MM.1S (cell line): ENCODE data around the gene MEGF11.

Experiments used
- CTCF ChIP-seq: fragments of 300-600 bp; sonication (generic); IDR thresholded peaks from 2 replicates; pipeline ENCODE4 v1.5.1; 2016; ENCODE audit warnings: antibody characterized with exemption, low read length, mixed read lengths
- EZH2 ChIP-seq: fragments of 300-600 bp; sonication (generic); optimal IDR thresholded peaks from 2 replicates; pipeline ENCODE3; 2017; ENCODE audit warnings: low read depth, mild to moderate bottlenecking, antibody characterized with exemption, low read length, mixed read lengths
- EZH2phosphoT487 ChIP-seq: fragments of 300-600 bp; sonication (generic); IDR thresholded peaks from 2 replicates; pipeline ENCODE4 v1.6.1; 2018; ENCODE audit warnings: antibody characterized with exemption, low read length

DNA sequence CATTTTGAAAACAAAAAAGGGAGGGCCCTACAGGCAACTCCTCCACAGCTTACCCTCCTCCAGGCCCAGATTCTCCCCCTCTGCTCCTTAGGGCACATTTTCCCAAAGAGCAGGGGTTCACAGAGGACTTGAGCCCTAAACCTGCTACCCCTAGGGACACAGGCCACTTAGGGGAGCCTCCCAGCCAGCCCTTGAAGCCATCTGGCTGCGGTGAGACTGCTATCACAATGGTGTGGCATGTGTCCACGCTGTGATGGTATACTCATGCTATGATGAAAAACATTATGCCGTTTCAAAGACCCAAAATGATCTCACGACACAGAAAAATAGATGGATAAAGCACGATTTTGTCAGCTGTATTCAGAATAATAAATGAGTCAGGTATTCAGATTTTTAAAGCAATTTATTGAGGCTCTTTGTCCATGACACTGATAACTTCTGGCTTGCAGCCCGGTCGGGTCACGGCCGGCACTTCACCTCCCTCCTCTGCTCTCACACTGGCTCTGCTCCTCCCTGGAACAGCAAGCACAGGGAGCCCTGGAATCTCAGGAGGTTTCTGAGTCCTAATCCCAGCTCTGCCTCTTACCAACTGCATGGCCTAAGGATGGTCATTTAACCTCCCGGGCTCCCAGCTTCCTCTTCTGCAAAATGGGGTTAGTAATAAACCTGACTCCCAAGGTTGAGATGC lies 115.3 kb downstream of the MEGF11 start:
- no peak for TF ChIP-seq CTCF
- no peak for TF ChIP-seq EZH2
- no peak for TF ChIP-seq EZH2phosphoT487
